A549 treated with CORT108297 at 1 μM for 4 hours (cell line): Measurements from ENCODE around the gene MLKL. TPM values are rescaled to one million over a fixed set of nuclear protein-coding genes. Genes with fewer than 3 reads are reported as not detected.

Experiments
- total RNA-seq: library from RNA; stranded (reverse); fragments of 200-300 nt; extraction: Qiagen RNA extraction; gene quantifications from 5 replicates; pipeline ENCODE4 v1.2.3, GENCODE V29; 2022

The MLKL gene
- total RNA-seq: 26.8 to 36.6 TPM (median 28.1 TPM) in 5 replicates

GRCh38 chr16:74700438-74701225, at the start of gene MLKL:
MLKL (minus strand) TSS chr16:74700862; CDS start chr16:74695757, 5,105 bp downstream.

GRCh38 chr16:74666425-74667254, 34.0 kb downstream of the MLKL start, which contains the start of gene RFWD3:
RFWD3 (minus strand) TSS chr16:74666877; CDS start chr16:74661449, 5,428 bp downstream.

Other genes starting within 250 kb of the MLKL start
- 40.5 to 52.1 TPM (median 48.5 TPM) in 5 replicates for gene GLG1, start 93.7 kb downstream of the MLKL start, total RNA-seq
- 33.5 to 39.7 TPM (median 36.6 TPM) in 5 replicates for gene RFWD3, start 34.0 kb downstream of the MLKL start, total RNA-seq
- 30.1 to 36.2 TPM (median 33.5 TPM) in 5 replicates for gene FA2H, start 74.0 kb upstream of the MLKL start, total RNA-seq